ENCODE data around the gene TLR6. TPM values are rescaled to one million over a fixed set of nuclear protein-coding genes. Genes with fewer than 3 reads are reported as not detected.
"Not testable (repeated sequence)": the region's sequence is repeated elsewhere in the genome, so short reads cannot be mapped to it uniquely, and the experiment has no call there.

The TLR6 gene
- total RNA-seq, 1 donor from 2014 or later, result 4.3 TPM

DNA sequence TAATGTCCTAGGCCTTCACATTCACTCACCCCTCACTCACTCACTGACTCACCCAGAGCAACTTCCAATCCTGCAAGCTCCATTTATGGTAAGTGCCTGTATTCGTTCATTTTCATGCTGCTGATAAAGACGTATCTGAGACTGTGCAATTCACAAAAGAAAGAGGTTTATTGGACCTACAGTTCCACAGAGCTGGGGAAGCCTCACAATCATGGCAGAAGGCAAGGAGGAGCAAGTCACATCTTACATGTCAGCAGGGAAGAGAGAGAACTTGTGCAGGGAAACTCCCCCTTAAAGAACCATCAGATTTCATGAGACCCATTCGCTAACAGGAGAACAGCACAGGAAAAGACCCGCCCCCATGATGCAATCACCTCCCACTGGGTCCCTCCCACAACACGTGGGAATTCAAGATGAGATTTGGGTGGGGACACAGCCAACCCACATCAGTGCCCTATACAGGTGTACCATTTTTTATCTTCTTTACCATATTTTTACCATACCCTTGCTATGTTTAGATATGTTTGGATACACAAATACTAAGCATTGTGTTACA, 33.8 kb downstream of the TLR6 start:
- DNase-seq (ENCODE audit: low spot score), result no peak

GRCh38 chr4:38821739-38822138, 34.9 kb downstream of the TLR6 start:
- DNase-seq (ENCODE audit: low spot score), result no peak

DNA sequence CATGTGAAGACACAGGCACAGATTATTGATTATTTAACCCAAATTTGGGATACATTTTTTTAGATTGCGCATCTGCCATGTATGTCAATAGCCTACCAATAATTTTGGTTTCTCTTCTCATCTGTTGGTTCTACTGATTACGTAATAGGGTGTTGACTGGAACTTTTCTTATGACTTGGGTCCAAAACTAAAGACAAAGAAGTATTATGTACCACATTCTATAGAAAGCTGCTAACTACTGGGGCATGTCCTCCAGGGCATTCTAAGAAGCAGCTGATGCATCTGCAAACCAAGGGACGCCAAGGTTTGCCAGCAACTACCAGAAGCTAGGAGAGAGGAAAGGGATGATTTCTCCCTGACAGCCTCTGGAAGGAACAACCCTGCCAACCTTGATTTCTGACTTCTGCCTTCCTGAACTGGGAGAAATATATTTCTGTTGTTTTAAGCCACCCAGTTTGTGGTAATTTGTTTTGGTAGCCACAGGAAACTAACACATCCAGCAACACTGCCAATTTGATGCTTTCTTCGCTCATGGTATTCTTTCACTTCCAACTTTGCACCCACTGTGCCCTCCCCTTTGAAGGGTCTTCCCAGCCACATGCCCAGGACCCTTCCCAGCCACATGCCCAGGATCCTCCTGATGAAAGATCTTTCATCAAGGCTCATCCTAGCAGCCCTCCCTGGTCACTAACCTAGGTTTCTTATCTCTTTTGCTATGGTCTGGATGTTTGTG, 36.1 kb downstream of the TLR6 start:
- DNase-seq (ENCODE audit: low spot score), result no peak

DNA sequence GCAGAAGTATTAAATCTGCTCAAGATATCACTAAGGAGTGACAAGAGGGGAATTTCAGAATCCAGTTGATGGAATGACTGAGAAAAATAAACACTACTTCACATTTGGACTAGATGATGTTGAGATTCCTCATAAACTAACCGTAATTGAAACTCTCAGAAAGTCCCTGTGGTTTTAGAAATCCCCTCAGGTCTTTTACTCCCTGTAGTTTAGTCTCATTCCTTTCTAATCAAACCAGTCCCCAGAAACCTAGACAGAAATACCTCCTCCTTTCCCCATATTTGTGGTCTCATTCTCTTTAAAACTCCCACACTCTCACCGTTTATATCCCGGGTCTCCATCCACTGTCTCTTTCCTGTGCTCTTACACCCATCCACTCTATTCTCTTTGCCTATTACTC, 37.0 kb downstream of the TLR6 start:
- DNase-seq (ENCODE audit: low spot score), result no peak

DNA sequence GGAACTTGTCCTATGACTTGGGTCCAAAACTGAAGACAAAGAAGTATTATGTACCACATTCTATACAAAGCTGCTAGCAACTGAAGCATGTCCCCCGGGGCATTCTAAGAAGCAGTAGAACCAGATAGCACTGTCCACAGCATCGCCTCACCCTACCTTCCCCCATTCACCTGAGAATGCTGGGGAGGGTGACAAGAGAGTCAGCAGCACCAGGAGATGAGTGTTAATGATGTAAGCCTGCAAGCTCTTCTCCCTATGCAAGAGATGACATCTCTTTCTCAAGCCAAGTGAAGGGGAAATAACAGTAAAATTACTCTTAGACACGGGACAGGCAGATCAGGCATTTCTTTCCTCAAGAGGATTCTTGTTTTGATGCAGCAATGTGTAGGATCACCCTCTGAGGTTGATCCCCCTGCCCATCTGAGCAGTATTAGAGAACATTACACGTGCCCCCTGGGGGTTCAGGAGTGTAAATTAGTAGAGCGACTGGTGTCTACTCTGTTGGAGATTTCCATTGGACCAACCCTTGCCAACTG, 38.1 kb downstream of the TLR6 start:
- no peak for DNase-seq (ENCODE audit: low spot score)

DNA sequence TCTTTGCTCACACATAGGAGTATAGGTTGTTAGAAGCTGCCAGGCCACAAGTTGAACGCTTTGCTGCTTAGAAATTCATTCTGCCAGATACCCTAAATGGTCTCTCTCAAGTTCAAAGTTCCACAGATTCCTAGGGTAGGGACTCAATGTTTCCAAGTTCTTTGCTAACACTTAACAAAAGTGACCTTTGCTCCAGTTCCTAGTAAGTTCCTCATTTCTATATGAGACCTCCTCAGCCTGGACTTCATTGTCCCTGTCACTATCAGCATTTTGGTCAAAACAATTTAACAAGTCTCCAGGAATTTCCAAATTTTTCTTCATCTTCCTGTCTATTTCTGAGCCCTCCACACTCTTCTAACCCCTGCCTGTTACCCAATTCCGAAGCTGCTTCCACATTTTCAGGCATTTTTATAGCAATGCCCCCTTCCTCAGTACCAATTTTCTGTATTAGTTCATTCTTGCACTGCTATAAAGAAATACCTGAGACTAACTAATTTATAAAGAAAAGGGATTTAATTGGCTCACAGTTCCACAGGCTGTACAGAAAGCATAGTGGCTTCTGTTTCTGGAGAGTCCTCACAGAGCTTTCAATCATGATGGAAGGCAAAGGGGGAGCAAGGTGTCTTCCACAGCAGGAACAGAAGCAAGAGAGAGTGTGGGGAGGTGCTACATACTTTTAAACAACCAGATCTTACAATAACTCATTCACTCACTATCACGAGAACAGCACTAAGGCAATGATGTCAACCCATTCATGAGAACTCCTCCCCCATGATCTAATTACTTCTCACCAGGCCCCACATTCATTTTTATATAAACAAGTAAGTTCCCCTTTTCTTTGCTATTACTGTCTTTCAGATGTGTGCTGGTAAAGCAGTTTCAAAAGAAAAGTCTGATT, 40.5 kb downstream of the TLR6 start:
- DNase-seq (ENCODE audit: low spot score), result no peak

GRCh38 chr4:38814386-38814785, 42.2 kb downstream of the TLR6 start:
- DNase-seq (ENCODE audit: low spot score), result no peak

GRCh38 chr4:38811297-38811696, 45.3 kb downstream of the TLR6 start:
- DNase-seq (ENCODE audit: low spot score), result no peak

GRCh38 chr4:38807462-38807861, 49.2 kb downstream of the TLR6 start:
- DNase-seq (ENCODE audit: low spot score), result not testable (repeated sequence)

- not testable (repeated sequence) for DNase-seq (ENCODE audit: low spot score)
Measured at GRCh38 chr4:38806251-38806650, 50.4 kb downstream of the TLR6 start.

GRCh38 chr4:38805530-38806145, 51.0 kb downstream of the TLR6 start:
- no peak for DNase-seq (ENCODE audit: low spot score)

GRCh38 chr4:38804654-38805295, 51.8 kb downstream of the TLR6 start, which contains the start of gene TLR1:
Gene TLR1, minus strand, starts transcription at chr4:38804791. Its CDS starts 5,960 bp downstream, at chr4:38798831.
- DNase-seq (ENCODE audit: low spot score), result no peak

GRCh38 chr4:38803833-38804653, 52.6 kb downstream of the TLR6 start:
- no peak for DNase-seq (ENCODE audit: low spot score)

DNA sequence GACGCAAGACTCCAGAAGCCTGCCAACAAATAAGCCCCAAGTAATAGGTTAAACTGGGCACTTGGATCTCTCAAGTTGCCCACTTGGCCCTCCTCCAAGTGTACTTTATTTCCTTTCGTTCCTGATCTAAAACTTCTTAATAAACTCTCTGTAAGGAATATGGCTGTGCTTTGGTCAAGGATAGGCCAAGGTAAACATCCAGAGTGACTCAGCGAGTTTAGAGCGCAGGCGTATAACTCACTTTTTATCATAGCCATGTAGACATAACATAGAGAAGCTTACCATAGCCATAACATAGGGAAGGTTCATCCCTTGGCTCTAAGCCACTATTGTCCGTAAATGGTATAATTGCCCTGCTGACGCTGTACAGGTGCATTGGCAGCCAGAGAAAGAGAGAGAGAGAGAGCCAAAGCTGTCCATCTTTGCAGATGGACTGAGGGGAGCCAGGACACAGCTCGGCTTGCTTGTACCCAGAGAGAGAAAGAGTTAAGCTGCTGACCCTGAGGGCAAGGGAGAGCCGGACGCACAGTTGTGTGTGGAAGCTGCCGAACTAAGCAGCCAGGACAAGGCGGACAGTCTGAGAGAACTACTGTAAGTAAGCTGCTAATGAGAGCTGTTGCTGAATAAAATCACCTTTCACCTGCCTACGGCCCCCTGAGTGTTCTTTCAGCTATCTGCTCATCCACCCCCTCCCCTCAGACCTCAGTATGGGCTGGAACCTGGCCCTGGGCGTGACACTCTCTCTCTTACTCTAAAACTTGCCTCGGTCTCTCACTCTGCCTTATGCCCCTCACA, 53.9 kb downstream of the TLR6 start:
- no peak for DNase-seq (ENCODE audit: low spot score)

DNA sequence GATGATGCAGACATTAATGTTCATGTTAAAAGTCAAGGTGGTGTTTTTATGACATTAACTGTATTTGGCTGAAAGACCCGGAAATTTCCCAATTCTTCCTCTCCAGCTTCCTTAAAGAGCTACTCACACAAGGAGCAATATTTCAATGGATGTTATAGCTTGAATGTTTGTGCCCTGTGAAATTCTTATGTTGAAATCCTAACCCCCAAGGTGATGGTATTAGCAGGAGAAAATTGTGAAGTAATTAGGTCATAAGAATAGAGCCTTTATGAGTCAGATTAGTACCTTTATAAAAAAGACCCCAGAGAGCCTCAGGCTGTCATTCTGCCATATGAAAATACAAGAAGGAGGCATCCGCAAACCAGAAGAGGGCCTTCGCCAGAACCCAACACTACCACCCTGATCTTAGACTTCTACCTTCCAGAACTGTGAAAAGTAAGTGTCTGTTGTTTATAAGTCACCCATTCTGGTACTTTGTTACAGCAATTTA, 55.6 kb downstream of the TLR6 start:
- DNase-seq (ENCODE audit: low spot score), result no peak

DNA sequence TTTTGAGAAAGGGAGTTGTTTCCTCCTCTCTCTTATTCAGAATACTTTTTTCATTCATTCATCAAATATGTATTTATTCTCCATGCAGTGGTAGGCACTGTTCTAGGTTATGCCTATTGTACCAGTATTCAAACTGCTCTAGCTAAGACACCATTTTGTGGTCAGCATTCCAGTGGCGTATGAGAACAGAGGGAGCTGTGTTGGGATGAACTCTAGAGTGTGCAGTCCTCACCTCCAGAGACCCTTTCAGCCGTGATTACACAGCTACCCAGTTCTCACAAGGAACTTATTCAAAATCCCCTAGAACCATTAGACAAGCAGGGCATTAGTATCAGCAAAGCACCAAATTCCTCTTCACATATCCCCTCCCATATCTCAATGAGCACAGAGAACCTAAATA, 56.3 kb downstream of the TLR6 start:
- no peak for DNase-seq (ENCODE audit: low spot score)

DNA sequence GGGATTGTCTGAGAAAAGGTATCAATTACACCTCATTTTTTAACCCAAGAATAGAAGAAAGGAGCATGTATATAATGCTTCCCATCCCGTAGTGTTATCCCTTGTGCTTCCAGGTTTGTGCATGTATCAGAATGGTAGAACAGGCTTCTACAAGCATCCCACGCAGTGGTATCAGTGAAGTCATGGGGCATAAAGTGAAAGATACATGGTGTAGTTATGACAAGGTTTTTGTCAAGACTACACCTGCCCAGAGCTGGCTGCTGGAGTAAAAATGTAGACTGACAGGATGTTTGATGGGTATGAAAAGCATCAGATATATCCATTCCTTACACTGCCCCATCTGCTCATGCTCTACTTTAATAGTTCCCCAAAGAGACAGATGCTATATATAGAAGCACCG, 61.5 kb downstream of the TLR6 start:
- no peak for DNase-seq (ENCODE audit: low spot score)

GRCh38 chr4:38794051-38794450, 62.6 kb downstream of the TLR6 start:
- DNase-seq (ENCODE audit: low spot score), result no peak

GRCh38 chr4:38791010-38791409, 65.6 kb downstream of the TLR6 start:
- no peak for DNase-seq (ENCODE audit: low spot score)
